Fibroblast of mammary gland (primary cell): ENCODE data around the gene RABGAP1L.

Experiments used
- DNase-seq: peaks from one replicate; pipeline ENCODE4 v3.0.0-alpha.2; 2010; ENCODE audit warnings: low read depth
- H3K4me3 ChIP-seq: 2 replicates; pipeline ENCODE4 v1.5.1; 2011; ENCODE audit warnings: low read depth, mild to moderate bottlenecking, low read length, moderate library complexity; ENCODE audit not compliant: control insufficient read depth
- TF ChIP-seq, protein P1 (sequence below): conservative IDR thresholded peaks from 2 replicates; pipeline ENCODE4 v1.5.1; 2011; ENCODE audit warnings: low read depth, low read length, inconsistent platforms; ENCODE audit not compliant: control insufficient read depth, insufficient read depth

RABGAP1L gene

DNA sequence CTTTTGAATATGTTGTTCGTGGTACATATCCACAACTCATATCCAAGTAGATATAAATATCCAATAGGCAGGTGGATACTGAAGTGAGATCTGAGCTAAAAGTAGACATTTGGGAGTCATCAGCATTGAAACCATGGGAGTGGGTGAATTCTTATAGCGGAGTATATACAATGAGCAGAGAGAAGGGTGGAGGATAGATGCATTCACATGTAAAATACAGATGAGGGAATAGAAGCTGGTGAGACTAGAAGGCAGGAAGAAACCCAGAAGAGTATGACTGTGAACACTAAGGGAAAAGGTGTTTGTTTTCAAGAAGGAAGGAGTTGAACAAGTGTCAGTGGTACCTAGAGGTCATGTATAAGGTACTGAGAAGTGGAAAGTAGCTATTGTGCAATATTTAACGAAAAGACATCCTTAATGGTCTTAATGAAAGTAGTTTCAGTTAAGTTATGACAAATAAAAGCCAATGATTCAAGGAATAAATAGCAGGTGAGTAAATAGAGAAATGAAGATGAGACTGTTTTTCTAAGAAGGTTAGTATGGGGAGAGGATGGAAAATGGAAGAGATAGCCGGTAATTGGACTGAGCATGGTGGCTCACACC, 658.8 kb downstream of the RABGAP1L start:
- TF ChIP-seq, protein P1, sequence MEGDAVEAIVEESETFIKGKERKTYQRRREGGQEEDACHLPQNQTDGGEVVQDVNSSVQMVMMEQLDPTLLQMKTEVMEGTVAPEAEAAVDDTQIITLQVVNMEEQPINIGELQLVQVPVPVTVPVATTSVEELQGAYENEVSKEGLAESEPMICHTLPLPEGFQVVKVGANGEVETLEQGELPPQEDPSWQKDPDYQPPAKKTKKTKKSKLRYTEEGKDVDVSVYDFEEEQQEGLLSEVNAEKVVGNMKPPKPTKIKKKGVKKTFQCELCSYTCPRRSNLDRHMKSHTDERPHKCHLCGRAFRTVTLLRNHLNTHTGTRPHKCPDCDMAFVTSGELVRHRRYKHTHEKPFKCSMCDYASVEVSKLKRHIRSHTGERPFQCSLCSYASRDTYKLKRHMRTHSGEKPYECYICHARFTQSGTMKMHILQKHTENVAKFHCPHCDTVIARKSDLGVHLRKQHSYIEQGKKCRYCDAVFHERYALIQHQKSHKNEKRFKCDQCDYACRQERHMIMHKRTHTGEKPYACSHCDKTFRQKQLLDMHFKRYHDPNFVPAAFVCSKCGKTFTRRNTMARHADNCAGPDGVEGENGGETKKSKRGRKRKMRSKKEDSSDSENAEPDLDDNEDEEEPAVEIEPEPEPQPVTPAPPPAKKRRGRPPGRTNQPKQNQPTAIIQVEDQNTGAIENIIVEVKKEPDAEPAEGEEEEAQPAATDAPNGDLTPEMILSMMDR, result no peak
- no peak for DNase-seq
- no peak overlapping the region for H3K4me3 ChIP-seq

DNA sequence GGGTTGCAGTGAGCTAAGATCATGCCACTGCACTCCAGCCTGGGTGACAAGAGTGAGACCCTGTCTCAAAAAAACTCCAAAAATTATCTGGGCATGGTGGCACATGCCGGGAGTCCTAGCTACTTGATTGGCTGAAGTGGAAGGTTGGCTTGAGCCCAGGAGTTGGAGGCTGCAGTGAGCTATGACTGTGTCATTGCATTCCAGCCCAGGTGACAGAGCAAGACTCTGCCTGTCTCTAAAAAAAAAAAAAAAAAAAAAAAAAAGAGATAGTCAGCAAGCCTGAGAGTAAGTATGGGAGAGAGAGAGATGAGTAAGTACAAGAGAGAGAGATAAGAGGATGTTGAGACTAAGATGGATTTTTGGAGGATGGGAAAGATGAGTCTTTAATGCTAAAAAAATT, 659.6 kb downstream of the RABGAP1L start:
- DNase-seq, result peak; percentile 37
- H3K4me3 ChIP-seq, result no peak overlapping the region
- TF ChIP-seq, protein P1, result no peak

DNA sequence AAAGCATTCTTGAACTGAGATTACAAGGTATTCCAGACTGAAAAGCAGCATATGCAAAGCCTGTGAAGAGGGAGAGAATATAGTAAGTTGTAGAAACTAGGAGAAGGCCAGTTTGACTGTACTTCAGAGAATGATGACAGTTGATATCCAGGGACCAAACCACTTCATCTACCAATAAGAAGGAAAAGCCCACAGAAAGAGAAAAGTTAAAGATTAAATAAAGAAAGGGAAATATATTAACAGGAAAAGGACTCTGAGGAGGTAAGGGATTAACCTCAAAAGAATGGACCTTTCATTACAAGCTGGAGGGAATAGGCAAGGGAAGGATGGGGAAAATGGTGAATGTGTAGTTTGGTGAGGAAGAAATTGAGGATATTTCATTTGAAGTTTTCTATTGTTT, 660.3 kb downstream of the RABGAP1L start:
- TF ChIP-seq, protein P1, result no peak
- no peak for DNase-seq
- no peak overlapping the region for H3K4me3 ChIP-seq

DNA sequence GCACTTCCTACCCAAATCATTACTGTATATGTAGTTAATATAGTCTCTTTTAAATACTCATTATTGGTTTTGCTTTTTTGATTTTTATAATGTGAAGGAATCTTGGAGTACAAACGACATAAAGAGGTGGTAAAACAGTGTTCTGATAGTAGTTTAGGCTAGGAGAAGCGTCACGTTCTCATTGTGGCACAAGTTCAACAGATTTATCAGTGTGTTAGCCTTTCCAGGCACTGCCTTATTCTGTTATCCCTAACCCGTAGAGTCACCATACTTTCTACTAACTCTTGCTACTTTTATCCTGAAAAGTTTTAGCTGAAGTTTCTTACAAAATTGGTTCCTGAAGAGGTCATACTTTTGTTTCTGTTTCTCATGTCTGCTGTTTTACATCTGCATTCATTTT, 665.8 kb downstream of the RABGAP1L start:
- no peak overlapping the region for H3K4me3 ChIP-seq
- TF ChIP-seq, protein P1, result no peak
- no peak for DNase-seq

DNA sequence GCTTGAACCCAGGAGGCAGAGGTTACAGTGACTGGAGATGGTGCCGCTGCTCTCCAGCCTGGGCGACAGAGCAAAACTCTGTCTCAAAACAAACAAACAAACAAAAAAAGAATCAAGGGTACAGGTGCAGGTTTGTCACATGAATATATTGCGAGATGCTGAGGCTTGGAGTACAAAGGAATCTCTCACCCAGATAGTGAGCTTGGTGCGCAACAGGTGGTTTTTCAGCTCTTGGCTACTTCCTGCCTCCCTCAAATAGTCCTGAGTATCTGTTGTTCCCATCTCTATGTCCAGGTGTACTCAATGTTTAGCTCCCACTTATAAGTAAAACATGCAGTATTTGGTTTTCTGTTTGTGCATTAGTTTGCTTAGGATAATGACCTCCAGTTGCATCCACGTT, 666.5 kb downstream of the RABGAP1L start:
- no peak overlapping the region for H3K4me3 ChIP-seq
- no peak for DNase-seq
- TF ChIP-seq, protein P1, result no peak

DNA sequence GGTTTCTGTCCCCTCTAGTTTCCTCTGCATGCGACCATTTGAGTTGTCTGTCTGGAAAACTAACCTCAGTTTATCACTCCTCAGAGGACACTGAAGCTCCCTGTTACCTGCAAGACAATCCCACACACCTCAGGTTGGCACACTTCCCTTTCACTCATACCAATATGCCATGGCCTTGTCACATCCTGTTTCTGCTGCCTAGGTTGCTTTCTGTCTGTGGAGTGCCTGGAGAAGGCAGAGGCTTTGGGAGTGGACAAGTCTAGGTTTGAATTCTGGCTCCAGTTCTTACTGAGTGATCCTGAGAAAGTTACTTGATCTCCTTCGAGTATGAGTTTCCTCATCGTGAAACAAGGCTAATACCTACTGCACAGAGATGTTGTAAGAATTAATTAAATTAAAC, 668.9 kb downstream of the RABGAP1L start:
- no peak for DNase-seq
- H3K4me3 ChIP-seq, result no peak overlapping the region
- TF ChIP-seq, protein P1, result no peak

DNA sequence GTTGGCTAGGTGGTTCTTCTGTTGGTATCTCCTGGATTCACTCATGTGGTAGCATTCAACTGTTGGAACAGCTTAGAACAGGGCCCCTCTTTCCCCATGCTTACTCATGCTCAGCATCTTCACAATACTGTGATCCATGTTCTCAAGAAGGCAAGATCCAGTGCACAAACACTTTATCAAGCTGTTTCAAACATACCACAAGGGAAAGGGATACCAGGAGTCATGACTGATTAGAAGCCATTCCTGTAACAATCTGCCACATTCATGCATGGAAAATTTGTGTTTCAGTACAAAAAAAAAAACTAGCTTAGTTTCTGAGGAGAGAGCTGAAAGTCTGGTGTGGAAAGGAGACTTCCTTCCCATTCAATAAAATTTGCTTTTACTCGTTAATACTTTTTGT, 670.7 kb downstream of the RABGAP1L start:
- no peak for DNase-seq
- H3K4me3 ChIP-seq, result no peak overlapping the region
- TF ChIP-seq, protein P1, result no peak
